Adipocyte (in vitro differentiated cells): ENCODE results near the gene AGFG2.

ENCODE experiments used
- DNase-seq: peaks from one replicate; pipeline ENCODE4 v3.0.0-alpha.2; 2015; ENCODE audit warnings: low read depth
- H3K27me3 ChIP-seq: replicated peaks from 2 replicates; pipeline ENCODE4 v1.7.0; 2013; ENCODE audit warnings: mild to moderate bottlenecking, low read length, moderate library complexity; ENCODE audit not compliant: control insufficient read depth, insufficient read depth
- H3K36me3 ChIP-seq: 2 replicates; pipeline ENCODE4 v1.7.0; 2013; ENCODE audit warnings: low read length, mild to moderate bottlenecking, moderate library complexity; ENCODE audit not compliant: control insufficient read depth, insufficient read depth, severe bottlenecking
- H3K4me1 ChIP-seq: 2 replicates; pipeline ENCODE4 v1.7.0; 2013; ENCODE audit warnings: mild to moderate bottlenecking, low read length, moderate library complexity; ENCODE audit not compliant: control insufficient read depth, insufficient read depth
- H3K4me3 ChIP-seq: 2 replicates; pipeline ENCODE4 v1.7.0; 2013; ENCODE audit warnings: mild to moderate bottlenecking, low read length, moderate library complexity
- H3K9ac ChIP-seq: 2 replicates; pipeline ENCODE4 v1.7.0; 2013; ENCODE audit warnings: mild to moderate bottlenecking, low read length, moderate library complexity
- H3K9me3 ChIP-seq: 2 replicates; pipeline ENCODE4 v1.7.0; 2013; ENCODE audit warnings: mild to moderate bottlenecking, low read length, moderate library complexity; ENCODE audit not compliant: control insufficient read depth

Gene AGFG2

GRCh38 chr7:100613412-100614175 lies 74.6 kb downstream of the AGFG2 start:
- DNase-seq = no peak
- Histone ChIP-seq H3K4me3 (peak overlapping the region; percentile 89), H3K36me3 (no peaks in the 10 kb centered on the region), H3K9ac (peak overlapping the region; percentile 89), H3K4me1 (peaks cover 4% of the 10 kb centered on the region), H3K27me3 (no peaks in the 10 kb centered on the region), H3K9me3 (no peaks in the 10 kb centered on the region)

GRCh38 chr7:100614308-100614861 lies 75.4 kb downstream of the AGFG2 start:
- Histone ChIP-seq H3K4me3 (no peak overlapping the region), H3K9me3 (no peaks in the 10 kb centered on the region), H3K9ac (no peak overlapping the region), H3K4me1 (peaks cover 4% of the 10 kb centered on the region), H3K36me3 (no peaks in the 10 kb centered on the region), H3K27me3 (no peaks in the 10 kb centered on the region)
- DNase-seq = no peak
